Ovary (tissue), 3 donors: ENCODE results near the gene KHDRBS2.

Experiments used
- EP300 ChIP-seq: sonication (generic); formaldehyde crosslinking; IDR thresholded peaks from one replicate; pipeline ENCODE4 v1.6.1; 2017; ENCODE audit warnings: antibody characterized with exemption
- POLR2A ChIP-seq: fragments of 450-650 bp; IDR thresholded peaks from one replicate; pipeline ENCODE4 v1.6.1; 2017; ENCODE audit warnings: antibody characterized with exemption, mild to moderate bottlenecking, moderate library complexity
- TF ChIP-seq, protein P1 (sequence below), 3 donors: fragments of 450-650 bp in 2 of 3; fragments of 200-600 bp in 1 of 3; IDR thresholded peaks; one replicate each; pipeline versions ENCODE4 v1.5.1 to v1.8.0; 2016 to 2022; ENCODE audit warnings: antibody characterized with exemption in 3 of 3, mild to moderate bottlenecking in 1 of 3
- donor health status: DM: no; HTN: no; CAD: no.

DNA sequence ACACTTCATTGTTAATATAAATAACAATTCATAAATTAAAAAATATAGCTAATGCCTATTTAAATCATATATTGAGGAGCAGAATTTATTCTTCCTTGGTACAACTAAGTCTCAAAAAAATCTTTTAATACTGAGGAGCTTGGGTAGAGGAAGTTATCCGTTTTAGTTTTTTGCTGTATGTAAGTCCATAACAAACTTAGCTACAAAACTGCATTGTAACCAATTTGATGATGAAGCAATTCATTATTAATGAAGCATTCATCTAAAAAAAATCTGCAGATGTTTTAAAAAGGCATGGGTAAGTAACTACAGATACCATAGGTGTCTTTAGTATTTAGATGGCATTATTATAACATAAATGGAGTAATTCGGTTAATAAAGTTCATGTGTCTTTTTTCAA is 1.3 kb downstream of the KHDRBS2 start:
- no peak for TF ChIP-seq EP300
- TF ChIP-seq, protein P1, sequence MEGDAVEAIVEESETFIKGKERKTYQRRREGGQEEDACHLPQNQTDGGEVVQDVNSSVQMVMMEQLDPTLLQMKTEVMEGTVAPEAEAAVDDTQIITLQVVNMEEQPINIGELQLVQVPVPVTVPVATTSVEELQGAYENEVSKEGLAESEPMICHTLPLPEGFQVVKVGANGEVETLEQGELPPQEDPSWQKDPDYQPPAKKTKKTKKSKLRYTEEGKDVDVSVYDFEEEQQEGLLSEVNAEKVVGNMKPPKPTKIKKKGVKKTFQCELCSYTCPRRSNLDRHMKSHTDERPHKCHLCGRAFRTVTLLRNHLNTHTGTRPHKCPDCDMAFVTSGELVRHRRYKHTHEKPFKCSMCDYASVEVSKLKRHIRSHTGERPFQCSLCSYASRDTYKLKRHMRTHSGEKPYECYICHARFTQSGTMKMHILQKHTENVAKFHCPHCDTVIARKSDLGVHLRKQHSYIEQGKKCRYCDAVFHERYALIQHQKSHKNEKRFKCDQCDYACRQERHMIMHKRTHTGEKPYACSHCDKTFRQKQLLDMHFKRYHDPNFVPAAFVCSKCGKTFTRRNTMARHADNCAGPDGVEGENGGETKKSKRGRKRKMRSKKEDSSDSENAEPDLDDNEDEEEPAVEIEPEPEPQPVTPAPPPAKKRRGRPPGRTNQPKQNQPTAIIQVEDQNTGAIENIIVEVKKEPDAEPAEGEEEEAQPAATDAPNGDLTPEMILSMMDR (IDR thresholded peaks at IDR 0.05) = no peak
- TF ChIP-seq POLR2A = no peak
